IMR-90 (cell line): ENCODE measurements around the gene ESRP2. TPM values are rescaled to one million over a fixed set of nuclear protein-coding genes. Genes with fewer than 3 reads are reported as not detected.

Experiments used
- ATAC-seq: fragments of 200-7000 bp; cut with Tn5 transposase; 2 replicates; pipeline ENCODE4 v1.9.1; 2020; ENCODE audit warnings: low read depth, mild to moderate bottlenecking, moderate library complexity
- BruUV-seq: library from RNA; stranded (reverse); fragments of 400-500 nt; replicated peaks from 2 replicates; lab custom pipeline; 2021; lab: Mats Ljungman, UMichigan
- CTCF ChIA-PET: fragments of 300-600 bp; formaldehyde crosslinking; extraction: SDS; loops from one replicate; lab custom pipeline; 2021; ENCODE audit warnings: antibody characterized with exemption; lab: Yijun Ruan, JAX
- POLR2A ChIA-PET: fragments of 300-600 bp; sonication (Branson Sonifier 250); formaldehyde crosslinking; loops from one replicate; lab custom pipeline; 2022; ENCODE audit warnings: antibody characterized with exemption; ENCODE audit not compliant: unreplicated experiment; lab: Charles Lee
- DNase-seq: peaks from one replicate; pipeline ENCODE4 v3.0.0; 2013
- H2AFZ ChIP-seq: replicated peaks from 2 replicates; pipeline ENCODE3; 2013; ENCODE audit warnings: low read length, mild to moderate bottlenecking; ENCODE audit not compliant: poor library complexity
- H2AK5ac ChIP-seq: 2 replicates; pipeline ENCODE4 v1.6.1; 2013; ENCODE audit warnings: low read depth, low read length, inconsistent platforms
- H2AK9ac ChIP-seq: replicated peaks from 2 replicates; pipeline ENCODE3; 2013; ENCODE audit warnings: mild to moderate bottlenecking, low read depth, low read length, moderate library complexity; ENCODE audit not compliant: poor library complexity
- H2BK120ac ChIP-seq: 2 replicates; pipeline ENCODE4 v1.6.1; 2013; ENCODE audit warnings: low read depth, low read length, inconsistent platforms
- H2BK15ac ChIP-seq: 3 replicates; pipeline ENCODE4 v1.6.1; 2013; ENCODE audit warnings: low read depth, low read length, inconsistent platforms
- H2BK20ac ChIP-seq: 2 replicates; pipeline ENCODE4 v1.6.1; 2013; ENCODE audit warnings: low read depth, mild to moderate bottlenecking, inconsistent platforms, low read length, moderate library complexity
- H2BK5ac ChIP-seq: 2 replicates; pipeline ENCODE4 v1.6.1; 2013; ENCODE audit warnings: mild to moderate bottlenecking, low read depth, low read length, inconsistent platforms; ENCODE audit not compliant: poor library complexity, severe bottlenecking
- H3K14ac ChIP-seq: replicated peaks from 2 replicates; pipeline ENCODE4 v1.6.1; 2013; ENCODE audit warnings: low read depth, low read length, inconsistent platforms
- H3K18ac ChIP-seq: 2 replicates; pipeline ENCODE4 v1.6.1; 2013; ENCODE audit warnings: low read depth, low read length, control low read depth
- H3K23ac ChIP-seq: 2 replicates; pipeline ENCODE4 v1.6.1; 2013; ENCODE audit warnings: low read depth, low read length, inconsistent platforms
- H3K27ac ChIP-seq: 2 replicates; pipeline ENCODE4 v1.5.1; 2013; ENCODE audit warnings: mild to moderate bottlenecking, control low read depth, low read length; ENCODE audit not compliant: insufficient read depth
- H3K27me3 ChIP-seq: 2 replicates; pipeline ENCODE4 v1.6.1; 2013; ENCODE audit warnings: low read length; ENCODE audit not compliant: control insufficient read depth, insufficient read depth
- H3K36me3 ChIP-seq: 2 replicates; pipeline ENCODE4 v1.6.1; 2013; ENCODE audit warnings: low read length, mixed read lengths; ENCODE audit not compliant: control insufficient read depth, insufficient read depth
- H3K4ac ChIP-seq: 2 replicates; pipeline ENCODE4 v1.6.1; 2013; ENCODE audit warnings: low read depth, low read length, inconsistent platforms
- H3K4me1 ChIP-seq: 2 replicates; pipeline ENCODE4 v1.6.1; 2013; ENCODE audit warnings: low read length, mixed read lengths; ENCODE audit not compliant: control insufficient read depth, insufficient read depth
- H3K4me2 ChIP-seq: 2 replicates; pipeline ENCODE4 v1.6.1; 2013; ENCODE audit warnings: low read depth, mild to moderate bottlenecking, control low read depth, low read length, moderate library complexity
- H3K4me3 ChIP-seq: 2 replicates; pipeline ENCODE4 v1.5.1; 2013; ENCODE audit warnings: low read depth, mild to moderate bottlenecking, control low read depth, low read length, moderate library complexity; ENCODE audit not compliant: insufficient read depth
- H3K56ac ChIP-seq: 2 replicates; pipeline ENCODE4 v1.6.1; 2013; ENCODE audit warnings: low read length, inconsistent platforms; ENCODE audit not compliant: insufficient read depth; ENCODE audit errors: extremely low read depth
- H3K79me1 ChIP-seq, 2 experiments: 2 replicates each; pipeline ENCODE4 v1.6.1; 2013; ENCODE audit warnings: low read length in 2 of 2, inconsistent platforms in 1 of 2, low read depth in 1 of 2
- H3K9ac ChIP-seq: 2 replicates; pipeline ENCODE4 v1.6.1; 2013; ENCODE audit warnings: low read depth, low read length, control low read depth
- H3K9me1 ChIP-seq: 2 replicates; pipeline ENCODE4 v1.6.1; 2013; ENCODE audit warnings: low read length, inconsistent platforms; ENCODE audit not compliant: insufficient read depth
- H3K9me3 ChIP-seq: 2 replicates; pipeline ENCODE4 v1.6.1; 2013; ENCODE audit warnings: low read length; ENCODE audit not compliant: control insufficient read depth, insufficient read depth
- H4K20me1 ChIP-seq: 2 replicates; pipeline ENCODE4 v1.6.1; 2013; ENCODE audit warnings: low read length, inconsistent platforms; ENCODE audit not compliant: insufficient read depth
- H4K5ac ChIP-seq: 2 replicates; pipeline ENCODE4 v1.6.1; 2013; ENCODE audit warnings: mild to moderate bottlenecking, low read depth, low read length, control low read depth
- H4K8ac ChIP-seq, 2 experiments: 2 replicates each; pipeline ENCODE4 v1.6.1; 2013; ENCODE audit warnings: low read depth in 2 of 2, low read length in 2 of 2, control low read depth in 1 of 2, inconsistent platforms in 1 of 2
- H4K91ac ChIP-seq: 2 replicates; pipeline ENCODE4 v1.6.1; 2013; ENCODE audit warnings: low read depth, low read length, inconsistent platforms; ENCODE audit not compliant: insufficient read depth
- CTCF ChIP-seq: conservative IDR thresholded peaks from 2 replicates; pipeline ENCODE4 v1.5.1; 2012; ENCODE audit warnings: mild to moderate bottlenecking, low read depth, low read length, improper control_type of control experiment
- FOS ChIP-seq: fragments of 150-350 bp; IDR thresholded peaks from 2 replicates; pipeline ENCODE4 v1.6.1; 2016; ENCODE audit warnings: low read depth, low read length
- MAFK ChIP-seq: IDR thresholded peaks from 2 replicates; pipeline ENCODE4 v1.6.1; 2012; ENCODE audit warnings: low read depth, low read length, improper control_type of control experiment
- NFE2L2 ChIP-seq: fragments of 150-350 bp; IDR thresholded peaks from 2 replicates; pipeline ENCODE4 v1.6.1; 2016; ENCODE audit warnings: low read depth, mild to moderate bottlenecking, low read length
- RAD21 ChIP-seq: IDR thresholded peaks from 2 replicates; pipeline ENCODE4 v1.6.1; 2012; ENCODE audit warnings: low read length, improper control_type of control experiment
- RFX5 ChIP-seq: IDR thresholded peaks from 2 replicates; pipeline ENCODE4 v1.8.0; 2012; ENCODE audit warnings: low read depth, mild to moderate bottlenecking, low read length, moderate library complexity
- SMC3 ChIP-seq: fragments of 150-350 bp; IDR thresholded peaks from 2 replicates; pipeline ENCODE4 v1.6.1; 2016; ENCODE audit warnings: low read depth, mild to moderate bottlenecking, antibody characterized with exemption, low read length, moderate library complexity
- WGBS, 2 experiments: methylation state at CpG; one replicate each; pipeline versions ENCODE4 v1.1.5 to v1.1.7; 2013; ENCODE audit warnings: missing lambda C conversion rate in 2 of 2; ENCODE audit not compliant: insufficient read length in 1 of 2; ENCODE audit errors: extremely low coverage in 2 of 2; 5-methylcytosine and 5-hydroxymethylcytosine counted together
- dilution Hi-C: fragments of 300-500 bp; cut with HindIII; formaldehyde crosslinking; loops from one replicate; pipeline ENCODE4 v1.14.3; 2018; ENCODE audit warnings: low sequenced_read_pairs; ENCODE audit not compliant: unreplicated experiment
- in situ Hi-C: fragments of 300-500 bp; cut with MboI; formaldehyde crosslinking; loops from 3 replicates; pipeline ENCODE4 v1.14.3; 2019; ENCODE audit warnings: low sequenced_read_pairs, inconsistent platforms, mixed read lengths
- intact Hi-C: fragments of 100-400 bp; cut with micrococcal nuclease; formaldehyde crosslinking; loops from 2 replicates; pipeline ENCODE4 v1.10.0; 2022
- polyA plus RNA-seq, 3 experiments: library from polyadenylated mRNA; depleted of rRNA; stranded (reverse); fragments of >200 nt; gene quantifications; 2 replicates each; pipeline ENCODE4 v1.2.3, GENCODE V29; 2012; ENCODE audit warnings: low replicate concordance in 1 of 3
- total RNA-seq: library from RNA; depleted of rRNA; stranded (reverse); fragments of >200 nt; gene quantifications from 2 replicates; pipeline ENCODE4 v1.2.3, GENCODE V29; 2012

The ESRP2 gene
- total and polyA plus RNA-seq, 2 of the 4 experiments (the other 2 are of a cell fraction), result 0.07 TPM; not detected in 1

- in situ Hi-C loops, result no loop called here
- H3K4ac ChIP-seq, result no peak overlapping the region
- no peak overlapping the region for H3K4me3 ChIP-seq
- no peak overlapping the region for H3K9ac ChIP-seq
- H2AFZ ChIP-seq, result no peak overlapping the region
- no peak overlapping the region for H4K8ac ChIP-seq
- H3K23ac ChIP-seq, result no peak overlapping the region
- H2BK20ac ChIP-seq, result no peak overlapping the region
- no peak overlapping the region for H2BK5ac ChIP-seq
- no peaks in the 10 kb centered on the region for H3K27me3 ChIP-seq
- H3K56ac ChIP-seq, result no peak overlapping the region
- ATAC-seq (no peak), DNase-seq (no peak)
- no peak overlapping the region for H4K91ac ChIP-seq
- H3K9me3 ChIP-seq, result no peaks in the 10 kb centered on the region
- no peak overlapping the region for H2BK15ac ChIP-seq
- H3K18ac ChIP-seq, result no peak overlapping the region
- H3K4me1 ChIP-seq, result peaks cover 8% of the 10 kb centered on the region
- no peak overlapping the region for H3K4me2 ChIP-seq
- H3K36me3 ChIP-seq, result peaks cover 4% of the 10 kb centered on the region
- H3K79me1 ChIP-seq, result peaks cover 0 to 9% of the 10 kb centered on the region in 2 experiments; a peak in 1 of 4 replicates
- dilution Hi-C loops, result no loop called here
- H2BK120ac ChIP-seq, result no peak overlapping the region
- no peak overlapping the region for H3K14ac ChIP-seq
- CTCF ChIA-PET, result no interaction called here
- no peak overlapping the region for H2AK9ac ChIP-seq
- H4K20me1 ChIP-seq, result 0 out of 2 replicates have a peak, but pooled peaks cover 3% of the 10 kb centered on the region
- peak overlapping the region; percentile 16; the same call in 1 of the 2 replicates for H2AK5ac ChIP-seq
- H3K27ac ChIP-seq, result no peak overlapping the region
- POLR2A ChIA-PET, result no interaction called here
- intact Hi-C loops, result no loop called here
- peaks cover 8% of the 10 kb centered on the region for H3K9me1 ChIP-seq
- 96% methylated on average over 6 of the region's 16 CpGs; no CpG with 5 or more reads in 1 of the 2 experiments for WGBS, 2 experiments
- no peak for TF ChIP-seq MAFK
- TF ChIP-seq FOS, result no peak
- no peak for TF ChIP-seq CTCF
- TF ChIP-seq RAD21, result no peak
- no peak for TF ChIP-seq NFE2L2
- TF ChIP-seq SMC3, result no peak
- no peak for TF ChIP-seq RFX5
- no TSS peak for BruUV-seq
- H4K5ac ChIP-seq, result no peak overlapping the region
Measured at GRCh38 chr16:68232335-68232734, 3.6 kb downstream of the ESRP2 start.
